H1 (cell line): Measurements from ENCODE around the gene TINCR. TPM values are rescaled to one million over a fixed set of nuclear protein-coding genes. Genes with fewer than 3 reads are reported as not detected.
A peak's percentile ranks its signal among the peaks of the same experiment; 100 is the strongest.

ENCODE experiments used
- CTCF ChIA-PET: fragments of 300-600 bp; sonication (Branson Sonifier 250); formaldehyde crosslinking; loops from one replicate; lab custom pipeline; 2021; ENCODE audit not compliant: partially characterized antibody; lab: Charles Lee
- POLR2A ChIA-PET: fragments of 300-600 bp; sonication (Branson Sonifier 250); formaldehyde crosslinking; loops from one replicate; lab custom pipeline; 2021; ENCODE audit warnings: inconsistent platforms; ENCODE audit not compliant: partially characterized antibody; lab: Charles Lee
- DNase-seq, 2 experiments: peaks; one replicate each; pipeline versions ENCODE4 v3.0.0 to v3.0.0-alpha.2; 2010 to 2022; ENCODE audit warnings: low spot score in 2 of 2, low read depth in 1 of 2, mixed read lengths in 1 of 2
- FAIRE-seq: peaks from 2 replicates; lab custom pipeline; 2011; peaks lifted over from hg19 to GRCh38; lab: Jason Lieb, UNC
- H2AFZ ChIP-seq: 2 replicates; pipeline ENCODE4 v1.8.1; 2012; ENCODE audit warnings: low read length, inconsistent platforms
- H2AK5ac ChIP-seq: 2 replicates; pipeline ENCODE4 v1.6.1; 2013; ENCODE audit warnings: low read depth, low read length
- H2BK120ac ChIP-seq: replicated peaks from 2 replicates; pipeline ENCODE3; 2013; ENCODE audit warnings: low read depth, low read length, inconsistent platforms
- H2BK12ac ChIP-seq: 2 replicates; pipeline ENCODE4 v1.6.1; 2013; ENCODE audit warnings: low read depth, low read length
- H2BK15ac ChIP-seq: 2 replicates; pipeline ENCODE4 v1.6.1; 2013; ENCODE audit warnings: low read length
- H2BK20ac ChIP-seq: 2 replicates; pipeline ENCODE4 v1.6.1; 2013; ENCODE audit warnings: low read length
- H2BK5ac ChIP-seq: 2 replicates; pipeline ENCODE4 v1.6.1; 2013; ENCODE audit warnings: low read depth, low read length
- H3K14ac ChIP-seq: 2 replicates; pipeline ENCODE4 v1.6.1; 2013; ENCODE audit warnings: inconsistent platforms; ENCODE audit not compliant: insufficient read length
- H3K18ac ChIP-seq: 2 replicates; pipeline ENCODE4 v1.6.1; 2013; ENCODE audit warnings: low read length; ENCODE audit errors: extremely low read depth
- H3K23ac ChIP-seq: 2 replicates; pipeline ENCODE4 v1.6.1; 2013; ENCODE audit warnings: inconsistent platforms; ENCODE audit not compliant: insufficient read length
- H3K23me2 ChIP-seq: 2 replicates; pipeline ENCODE4 v1.6.1; 2013; ENCODE audit warnings: low read depth, low read length
- H3K27ac ChIP-seq: 2 replicates; pipeline ENCODE4 v1.6.1; 2011; ENCODE audit warnings: low read depth, low read length, inconsistent platforms
- H3K27me3 ChIP-seq, 4 experiments: replicated peaks in 1 of 4; 1 replicate in 1 of 4; 2 replicates in 3 of 4; pipeline versions ENCODE4 v1.6.1 to v1.8.1; 2011 to 2013; ENCODE audit warnings: low read length in 3 of 4, mild to moderate bottlenecking in 3 of 4, inconsistent platforms in 2 of 4, mixed read lengths in 2 of 4, moderate library complexity in 1 of 4; ENCODE audit not compliant: control insufficient read depth in 3 of 4, insufficient read depth in 3 of 4; ENCODE audit errors: extremely low read depth in 1 of 4
- H3K36me3 ChIP-seq, 4 experiments: 2 replicates each; pipeline versions ENCODE4 v1.6.1 to v1.8.1; 2011 to 2013; ENCODE audit warnings: mild to moderate bottlenecking in 4 of 4, low read length in 3 of 4, moderate library complexity in 2 of 4, control low read depth in 1 of 4, inconsistent platforms in 1 of 4; ENCODE audit not compliant: insufficient read depth in 4 of 4, control insufficient read depth in 2 of 4
- H3K4ac ChIP-seq: replicated peaks from 2 replicates; pipeline ENCODE3; 2013; ENCODE audit warnings: low read length, low read depth, mixed read lengths, inconsistent platforms; ENCODE audit not compliant: insufficient read length
- H3K4me1 ChIP-seq, 4 experiments: replicated peaks in 1 of 4; 1 replicate in 1 of 4; 2 replicates in 3 of 4; pipeline versions ENCODE4 v1.6.1 to v1.8.1; 2011 to 2013; ENCODE audit warnings: low read length in 3 of 4, inconsistent platforms in 2 of 4, mixed read lengths in 1 of 4; ENCODE audit not compliant: insufficient read depth in 4 of 4, control insufficient read depth in 3 of 4
- H3K4me2 ChIP-seq, 2 experiments: 2 replicates each; pipeline versions ENCODE4 v1.6.1 to v1.8.1; 2011 to 2013; ENCODE audit warnings: low read depth in 2 of 2, low read length in 2 of 2, control low read depth in 1 of 2, inconsistent platforms in 1 of 2, mild to moderate bottlenecking in 1 of 2; ENCODE audit not compliant: insufficient read depth in 1 of 2
- H3K4me3 ChIP-seq, 4 experiments: fragments of 200-600, 300-600 bp in 1 of 4; sonication (generic), shearing (Covaris generic), sonication (Bioruptor Twin) in 1 of 4; 2 replicates each; pipeline versions ENCODE4 v1.5.1 to v1.8.1; 2011 to 2016; ENCODE audit warnings: low read length in 4 of 4, low read depth in 3 of 4, control low read depth in 2 of 4, inconsistent platforms in 2 of 4, mild to moderate bottlenecking in 2 of 4, mixed read lengths in 1 of 4, moderate library complexity in 1 of 4; ENCODE audit not compliant: insufficient read depth in 2 of 4; ENCODE audit errors: extremely low read depth in 1 of 4
- H3K56ac ChIP-seq: replicated peaks from 2 replicates; pipeline ENCODE3; 2013; ENCODE audit warnings: low read depth, mild to moderate bottlenecking, mixed read lengths, low read length, inconsistent platforms; ENCODE audit not compliant: insufficient read length
- H3K79me1 ChIP-seq: 2 replicates; pipeline ENCODE4 v1.6.1; 2013; ENCODE audit warnings: low read depth, low read length, control low read depth
- H3K79me2 ChIP-seq, 2 experiments: 2 replicates each; pipeline versions ENCODE4 v1.6.1 to v1.8.1; 2012 to 2013; ENCODE audit warnings: low read length in 2 of 2, mild to moderate bottlenecking in 2 of 2, inconsistent platforms in 1 of 2; ENCODE audit not compliant: insufficient read depth in 2 of 2, control insufficient read depth in 1 of 2
- H3K9ac ChIP-seq, 4 experiments: replicated peaks in 1 of 4; 1 replicate in 1 of 4; 2 replicates in 3 of 4; pipeline versions ENCODE4 v1.6.1 to v1.8.1; 2011 to 2013; ENCODE audit warnings: low read depth in 3 of 4, low read length in 3 of 4, control low read depth in 2 of 4, mild to moderate bottlenecking in 2 of 4, moderate library complexity in 2 of 4, inconsistent platforms in 1 of 4; ENCODE audit errors: extremely low read depth in 1 of 4
- H3K9me3 ChIP-seq, 2 experiments: 2 replicates each; pipeline versions ENCODE4 v1.6.1 to v1.8.1; 2012 to 2013; ENCODE audit warnings: mild to moderate bottlenecking in 2 of 2, moderate library complexity in 2 of 2, control low read depth in 1 of 2, inconsistent platforms in 1 of 2, low read depth in 1 of 2, low read length in 1 of 2, mixed read lengths in 1 of 2; ENCODE audit not compliant: insufficient read depth in 2 of 2
- H4K20me1 ChIP-seq, 2 experiments: replicated peaks in 1 of 2; 2 replicates each; pipeline versions ENCODE3 to v1.8.1; 2011 to 2013; ENCODE audit warnings: inconsistent platforms in 2 of 2, low read length in 2 of 2, mild to moderate bottlenecking in 1 of 2; ENCODE audit not compliant: insufficient read depth in 2 of 2, control insufficient read depth in 1 of 2
- H4K5ac ChIP-seq: 2 replicates; pipeline ENCODE4 v1.6.1; 2013; ENCODE audit warnings: low read length, low read depth, mixed read lengths, inconsistent platforms; ENCODE audit not compliant: insufficient read length
- H4K8ac ChIP-seq: 2 replicates; pipeline ENCODE4 v1.8.0; 2013; ENCODE audit warnings: mild to moderate bottlenecking, moderate library complexity, low read length, inconsistent platforms; ENCODE audit not compliant: insufficient read depth; ENCODE audit errors: extremely low read depth
- H4K91ac ChIP-seq: replicated peaks from 2 replicates; pipeline ENCODE3; 2013; ENCODE audit warnings: low read length, mixed read lengths, inconsistent platforms; ENCODE audit not compliant: insufficient read length
- EP300 ChIP-seq, 2 experiments: IDR thresholded peaks; 1 replicate in 1 of 2; 2 replicates in 1 of 2; pipeline ENCODE4 v1.6.1; 2011 to 2012; ENCODE audit warnings: low read depth in 2 of 2, low read length in 2 of 2, mild to moderate bottlenecking in 2 of 2, borderline replicate concordance in 1 of 2, inconsistent platforms in 1 of 2, moderate library complexity in 1 of 2
- HDAC2 ChIP-seq, 2 experiments: fragments of 300-600 bp in 1 of 2; sonication (generic) in 1 of 2; IDR thresholded peaks; 2 replicates each; pipeline ENCODE4 v1.6.1; 2011 to 2012; ENCODE audit warnings: low read depth in 2 of 2, low read length in 2 of 2, mild to moderate bottlenecking in 2 of 2, moderate library complexity in 2 of 2, borderline replicate concordance in 1 of 2, inconsistent platforms in 1 of 2
- KDM1A ChIP-seq: fragments of 200-600, 300-600 bp; sonication (generic); IDR thresholded peaks from 2 replicates; pipeline ENCODE4 v1.7.1; 2016; ENCODE audit warnings: mild to moderate bottlenecking, low read length, borderline replicate concordance
- RAD21 ChIP-seq, 2 experiments: IDR thresholded peaks in 1 of 2; conservative IDR thresholded peaks in 1 of 2; 2 replicates each; pipeline ENCODE4 v1.6.1; 2011; ENCODE audit warnings: low read depth in 2 of 2, low read length in 2 of 2, improper control_type of control experiment in 1 of 2, inconsistent platforms in 1 of 2, mild to moderate bottlenecking in 1 of 2, moderate library complexity in 1 of 2
- RFX5 ChIP-seq: IDR thresholded peaks from 2 replicates; pipeline ENCODE4 v1.6.1; 2011; ENCODE audit warnings: low read depth, low read length, improper control_type of control experiment, borderline replicate concordance
- TCF12 ChIP-seq: IDR thresholded peaks from 2 replicates; pipeline ENCODE4 v1.6.1; 2011; ENCODE audit warnings: low read depth, mild to moderate bottlenecking, low read length
- WGBS, 2 experiments: shearing (Covaris generic) in 1 of 2; methylation state at CpG; one replicate each; pipeline versions ENCODE4 v1.1.6 to v1.1.7; 2013 to 2015; ENCODE audit warnings: low lambda C conversion rate in 2 of 2, mixed read lengths in 2 of 2, inconsistent platforms in 1 of 2, low coverage in 1 of 2, missing lambda C conversion rate in 1 of 2; ENCODE audit not compliant: insufficient replicate concordance in 2 of 2, insufficient coverage in 1 of 2, insufficient read length in 1 of 2; ENCODE audit errors: extremely low coverage in 1 of 2, missing lambda C conversion rate in 1 of 2; 5-methylcytosine and 5-hydroxymethylcytosine counted together
- polyA plus RNA-seq, 7 experiments: library from polyadenylated mRNA; depleted of rRNA in 3 of 7; stranded (reverse) in 5 of 7; unstranded in 2 of 7; fragments of >200 nt in 5 of 7; fragments of 200-250 nt in 2 of 7; gene quantifications; 1 replicate in 5 of 7; 2 replicates in 1 of 7; 4 replicates in 1 of 7; pipeline versions ENCODE4 v1.2.1 to v1.2.3, GENCODE V29; 2011 to 2013; ENCODE audit warnings: missing spikeins in 2 of 7, mixed read lengths in 2 of 7
- total RNA-seq: library from RNA; stranded (reverse); fragmentation: NEBNext Ultra II Directional; extraction: Animal tissue kit (Norgen Biotek cat#: 25700); gene quantifications from 2 replicates; pipeline ENCODE4 v1.2.1, GENCODE V29; 2021
- TF ChIP-seq, protein P1 (sequence below), 3 experiments: IDR thresholded peaks; 1 replicate in 2 of 3; 2 replicates in 1 of 3; pipeline versions ENCODE4 v1.5.1 to v1.6.1; 2011; ENCODE audit warnings: low read length in 3 of 3, mild to moderate bottlenecking in 3 of 3, inconsistent platforms in 2 of 3, low read depth in 1 of 3, moderate library complexity in 1 of 3; ENCODE audit not compliant: insufficient read depth in 1 of 3; ENCODE audit errors: control extremely low read depth in 1 of 3
- TF ChIP-seq, protein P2 (sequence below): IDR thresholded peaks from 2 replicates; pipeline ENCODE4 v1.6.1; 2012; ENCODE audit warnings: inconsistent platforms

The TINCR gene
- total and polyA plus RNA-seq, 2 of the 8 experiments (the other 6 are each of a cell fraction or from before 2014, with no cell fraction given): 0.52 to 1.4 TPM

DNA sequence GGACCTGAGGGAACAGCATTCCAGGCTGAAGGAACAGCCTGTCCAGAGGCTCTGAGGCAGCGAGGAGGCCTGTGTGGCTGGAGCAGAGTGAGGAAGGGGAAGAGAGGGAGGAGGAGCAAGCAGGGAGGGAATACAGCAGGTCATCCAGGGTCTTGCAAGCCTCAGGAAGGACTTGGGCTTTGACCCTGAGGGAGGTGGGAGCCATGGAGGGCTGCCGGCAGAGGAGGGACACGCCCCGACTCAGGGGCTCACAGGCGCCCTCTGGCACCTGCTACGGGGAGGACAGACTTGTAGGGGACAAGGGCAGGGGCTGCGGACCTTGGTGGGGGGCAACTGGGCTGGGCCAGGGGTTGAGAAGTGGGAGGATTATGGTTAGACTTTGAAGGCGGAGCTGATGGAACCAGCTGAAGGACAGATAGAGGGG lies 4.7 kb downstream of the TINCR start:
- Histone ChIP-seq H4K20me1 (no peaks in the 10 kb centered on the region), H2BK20ac (peak overlapping the region; percentile 80; the same call in 1 of the 2 replicates), H3K4ac (no peak overlapping the region), H3K4me2 (no peak overlapping the region), H3K27me3 (peaks cover 0 to 13% (median 11%) of the 10 kb centered on the region in 4 experiments; a peak in 6 of 7 replicates), H3K18ac (no peak overlapping the region), H3K27ac (no peak overlapping the region), H4K8ac (no peak overlapping the region), H2BK5ac (no peak overlapping the region), H3K4me1 (peaks cover 0 to 9% (median 3%) of the 10 kb centered on the region in 4 experiments; a peak in 3 of 7 replicates), H3K79me2 (no peaks in the 10 kb centered on the region), H3K9ac (no peak overlapping the region), H3K36me3 (no peaks in the 10 kb centered on the region), H2BK120ac (no peak overlapping the region), H2BK15ac (no peak overlapping the region), H3K23ac (no peak overlapping the region), H2AK5ac (no peak overlapping the region), H2AFZ (no peak overlapping the region), H4K91ac (no peak overlapping the region), H3K56ac (no peak overlapping the region), H3K9me3 (peaks cover 5 to 8% of the 10 kb centered on the region in 2 experiments; a peak in 3 of 4 replicates), H3K23me2 (peaks cover 4% of the 10 kb centered on the region; the same call in 1 of the 2 replicates), H3K79me1 (no peaks in the 10 kb centered on the region), H3K14ac (no peak overlapping the region), H4K5ac (no peak overlapping the region), H2BK12ac (peak overlapping the region; percentile 50; the same call in 1 of the 2 replicates), H3K4me3 (no peak overlapping the region)
- FAIRE-seq (no peak), DNase-seq (peak in 1 of 2 experiments; percentile 66)
- WGBS, 2 experiments: 61% methylated on average over 7 of the region's 8 CpGs; no CpG with 5 or more reads in 1 of the 2 experiments
- ChIA-PET POLR2A (interaction anchor here (0.9 kb wide), 1 partner anchor 24 kb away, joined by 5 read pairs; no protein-coding TSS in a partner anchor), CTCF (interaction anchor here (0.7 to 12.1 kb wide), 16 partner anchors 8 to 182 kb away, joined by 3 to 206 read pairs (median 5); no protein-coding TSS in a partner anchor)
- TF ChIP-seq KDM1A (peak; percentile 95), HDAC2 (IDR thresholded peaks at IDR 0.05; ENCODE audit: borderline replicate concordance in 1 of 2, low read depth in 2 of 2, low read length in 2 of 2) (0 out of 4 replicates have a peak, but pooled peaks of 1 of the 2 experiments have one; percentile 39), RAD21 (IDR thresholded peaks at IDR 0.05 in 1 of 2, conservative IDR thresholded peaks at IDR 0.05 in 1 of 2; ENCODE audit: low read depth in 2 of 2, low read length in 2 of 2) (peak; percentile 24 to 52; a peak in 3 of 4 replicates), RFX5 (no peak), TCF12 (no peak), EP300 (IDR thresholded peaks at IDR 0.05; ENCODE audit: borderline replicate concordance in 1 of 2, low read depth in 2 of 2, low read length in 2 of 2) (no peak)
- TF ChIP-seq, protein P1, sequence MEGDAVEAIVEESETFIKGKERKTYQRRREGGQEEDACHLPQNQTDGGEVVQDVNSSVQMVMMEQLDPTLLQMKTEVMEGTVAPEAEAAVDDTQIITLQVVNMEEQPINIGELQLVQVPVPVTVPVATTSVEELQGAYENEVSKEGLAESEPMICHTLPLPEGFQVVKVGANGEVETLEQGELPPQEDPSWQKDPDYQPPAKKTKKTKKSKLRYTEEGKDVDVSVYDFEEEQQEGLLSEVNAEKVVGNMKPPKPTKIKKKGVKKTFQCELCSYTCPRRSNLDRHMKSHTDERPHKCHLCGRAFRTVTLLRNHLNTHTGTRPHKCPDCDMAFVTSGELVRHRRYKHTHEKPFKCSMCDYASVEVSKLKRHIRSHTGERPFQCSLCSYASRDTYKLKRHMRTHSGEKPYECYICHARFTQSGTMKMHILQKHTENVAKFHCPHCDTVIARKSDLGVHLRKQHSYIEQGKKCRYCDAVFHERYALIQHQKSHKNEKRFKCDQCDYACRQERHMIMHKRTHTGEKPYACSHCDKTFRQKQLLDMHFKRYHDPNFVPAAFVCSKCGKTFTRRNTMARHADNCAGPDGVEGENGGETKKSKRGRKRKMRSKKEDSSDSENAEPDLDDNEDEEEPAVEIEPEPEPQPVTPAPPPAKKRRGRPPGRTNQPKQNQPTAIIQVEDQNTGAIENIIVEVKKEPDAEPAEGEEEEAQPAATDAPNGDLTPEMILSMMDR (IDR thresholded peaks at IDR 0.05; ENCODE audit: control extremely low read depth in 1 of 3, insufficient read depth in 1 of 3, low read depth in 1 of 3, low read length in 3 of 3): peak; percentile 60 to 64 (median 63)
- TF ChIP-seq, protein P2, sequence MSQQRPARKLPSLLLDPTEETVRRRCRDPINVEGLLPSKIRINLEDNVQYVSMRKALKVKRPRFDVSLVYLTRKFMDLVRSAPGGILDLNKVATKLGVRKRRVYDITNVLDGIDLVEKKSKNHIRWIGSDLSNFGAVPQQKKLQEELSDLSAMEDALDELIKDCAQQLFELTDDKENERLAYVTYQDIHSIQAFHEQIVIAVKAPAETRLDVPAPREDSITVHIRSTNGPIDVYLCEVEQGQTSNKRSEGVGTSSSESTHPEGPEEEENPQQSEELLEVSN: no peak
